Neutrophil (primary cell): ENCODE results near the gene MOGAT1.

ENCODE experiments used
- H3K27ac ChIP-seq: fragments of 200-600 bp; sonication (generic); 2 replicates; pipeline ENCODE4 v1.5.1; 2016; ENCODE audit warnings: mild to moderate bottlenecking, moderate library complexity
- H3K27me3 ChIP-seq: fragments of 200-600 bp; sonication (generic); 2 replicates; pipeline ENCODE4 v1.6.0; 2016; ENCODE audit warnings: mild to moderate bottlenecking
- H3K36me3 ChIP-seq: fragments of 200-600 bp; sonication (generic); 2 replicates; pipeline ENCODE4 v1.5.1; 2017
- H3K4me1 ChIP-seq, 2 experiments: fragments of 200-600 bp in 1 of 2; sonication (generic) in 1 of 2; 1 replicate in 1 of 2; 2 replicates in 1 of 2; pipeline versions ENCODE4 v1.5.1 to v1.6.1; 2013 to 2016; ENCODE audit warnings: low read depth in 1 of 2, low read length in 1 of 2, mild to moderate bottlenecking in 1 of 2, moderate library complexity in 1 of 2; ENCODE audit not compliant: control insufficient read depth in 1 of 2, insufficient read depth in 1 of 2
- H3K4me3 ChIP-seq, 2 experiments: fragments of 200-600 bp in 1 of 2; sonication (generic) in 1 of 2; 1 replicate in 1 of 2; 2 replicates in 1 of 2; pipeline ENCODE4 v1.5.1; 2013 to 2016; ENCODE audit warnings: low read depth in 1 of 2, low read length in 1 of 2, mild to moderate bottlenecking in 1 of 2, moderate library complexity in 1 of 2
- H3K9me3 ChIP-seq: fragments of 200-600 bp; sonication (generic); 2 replicates; pipeline ENCODE4 v1.5.1; 2016
- CTCF ChIP-seq: fragments of 200-600 bp; sonication (generic); IDR thresholded peaks from 2 replicates; pipeline ENCODE4 v1.5.1; 2016; ENCODE audit warnings: antibody characterized with exemption

Gene MOGAT1

GRCh38 chr2:222707689-222708273 is 36.3 kb downstream of the MOGAT1 start:
- Histone ChIP-seq H3K27ac (no peak overlapping the region), H3K36me3 (no peaks in the 10 kb centered on the region), H3K9me3 (no peaks in the 10 kb centered on the region), H3K4me3 (no peak overlapping the region), H3K27me3 (peaks cover 36% of the 10 kb centered on the region), H3K4me1 (peaks cover 18 to 22% of the 10 kb centered on the region in 2 experiments)
- TF ChIP-seq CTCF, result no peak

- H3K4me1 ChIP-seq, result peaks cover 18 to 22% of the 10 kb centered on the region in 2 experiments
Measured at GRCh38 chr2:222708274-222708710, 36.8 kb downstream of the MOGAT1 start.

GRCh38 chr2:222709191-222709891 is 37.9 kb downstream of the MOGAT1 start:
- Histone ChIP-seq H3K27me3 (peaks cover 26% of the 10 kb centered on the region), H3K36me3 (no peaks in the 10 kb centered on the region), H3K4me3 (no peak overlapping the region), H3K4me1 (peaks cover 18 to 22% of the 10 kb centered on the region in 2 experiments), H3K9me3 (no peaks in the 10 kb centered on the region), H3K27ac (no peak overlapping the region)
- no peak for TF ChIP-seq CTCF

More at GRCh38 chr2:222708274-222708710, 36.8 kb downstream of the MOGAT1 start:
- Histone ChIP-seq H3K27me3 (peaks cover 32% of the 10 kb centered on the region), H3K36me3 (no peaks in the 10 kb centered on the region), H3K9me3 (no peaks in the 10 kb centered on the region), H3K27ac (no peak overlapping the region), H3K4me3 (no peak overlapping the region)
- peak; percentile 93 for TF ChIP-seq CTCF

GRCh38 chr2:222710736-222711135 is 39.3 kb downstream of the MOGAT1 start:
- Histone ChIP-seq H3K27ac (no peak overlapping the region), H3K4me1 (peaks cover 18 to 22% of the 10 kb centered on the region in 2 experiments), H3K27me3 (peaks cover 26% of the 10 kb centered on the region), H3K9me3 (no peaks in the 10 kb centered on the region), H3K36me3 (no peaks in the 10 kb centered on the region), H3K4me3 (no peak overlapping the region)
- no peak for TF ChIP-seq CTCF

GRCh38 chr2:222711315-222711940 is 40.0 kb downstream of the MOGAT1 start:
- H3K4me3 ChIP-seq, result no peak overlapping the region
- no peak overlapping the region for H3K27ac ChIP-seq
- no peak for TF ChIP-seq CTCF
- no peaks in the 10 kb centered on the region for H3K36me3 ChIP-seq
- H3K9me3 ChIP-seq, result no peaks in the 10 kb centered on the region
- H3K27me3 ChIP-seq, result peaks cover 26% of the 10 kb centered on the region
- peaks cover 18 to 22% of the 10 kb centered on the region in 2 experiments for H3K4me1 ChIP-seq
